D721Med (cell line): ENCODE data around the gene DLX2.
"Not testable (repeated sequence)": the region's sequence is repeated elsewhere in the genome, so short reads cannot be mapped to it uniquely, and the experiment has no call there.

Source experiments
- DNase-seq: peaks from one replicate; pipeline ENCODE4 v3.0.0; 2011; ENCODE audit warnings: low spot score; ENCODE audit not compliant: insufficient read length
- FAIRE-seq: peaks from 2 replicates; lab custom pipeline; 2011; peaks lifted over from hg19 to GRCh38; lab: Jason Lieb, UNC
- CTCF ChIP-seq: IDR thresholded peaks from 2 replicates; pipeline ENCODE4 v1.5.1; 2012; ENCODE audit warnings: mild to moderate bottlenecking, control low read depth; ENCODE audit not compliant: insufficient read depth; ENCODE audit errors: missing control alignments

Gene DLX2

GRCh38 chr2:172066394-172066886 is 36.3 kb downstream of the DLX2 start:
- TF ChIP-seq CTCF = no peak
- no peak for DNase-seq
- FAIRE-seq = no peak

DNA sequence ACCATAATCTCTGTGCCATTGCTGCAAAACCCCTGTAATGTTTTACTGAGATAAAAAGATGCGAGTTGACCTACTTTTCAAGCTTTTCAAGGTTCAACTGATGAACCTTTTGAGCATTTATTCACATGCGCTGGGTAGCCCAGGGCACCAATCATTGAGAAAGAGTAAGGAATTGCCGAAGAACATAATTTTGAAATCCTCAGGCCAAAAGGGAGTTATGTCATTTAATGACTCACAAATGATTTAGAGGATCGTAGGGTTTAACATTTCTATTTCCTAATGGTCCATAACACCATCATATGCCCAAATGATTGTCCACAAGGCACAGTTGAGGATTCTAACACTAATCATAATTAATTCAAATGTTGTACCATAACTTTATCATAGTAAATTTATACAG is 37.6 kb downstream of the DLX2 start:
- DNase-seq = no peak
- no peak for TF ChIP-seq CTCF
- no peak for FAIRE-seq

DNA sequence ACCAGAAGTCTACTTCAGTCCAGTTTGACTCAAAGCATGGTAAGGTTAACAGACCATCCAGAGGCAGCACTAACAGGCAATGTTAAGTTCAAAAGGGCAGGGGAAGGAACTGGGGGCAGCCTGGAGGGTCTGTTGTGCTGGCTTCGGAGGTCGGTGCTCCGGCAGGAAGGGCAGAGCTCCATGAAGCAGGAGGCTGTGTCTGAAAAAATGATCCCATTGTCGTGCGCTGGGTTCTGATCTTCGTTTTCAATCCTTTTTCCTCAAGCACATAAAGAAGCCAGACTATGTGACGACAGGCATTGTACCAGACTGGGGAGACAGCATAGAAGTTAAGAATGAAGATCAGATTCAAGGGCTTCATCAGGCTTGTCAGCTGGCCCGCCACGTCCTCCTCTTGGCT is 39.3 kb downstream of the DLX2 start:
- no peak for DNase-seq
- no peak for FAIRE-seq
- no peak for TF ChIP-seq CTCF

GRCh38 chr2:172062402-172063004 is 40.2 kb downstream of the DLX2 start:
- DNase-seq (no peak), FAIRE-seq (no peak)
- no peak for TF ChIP-seq CTCF

DNA sequence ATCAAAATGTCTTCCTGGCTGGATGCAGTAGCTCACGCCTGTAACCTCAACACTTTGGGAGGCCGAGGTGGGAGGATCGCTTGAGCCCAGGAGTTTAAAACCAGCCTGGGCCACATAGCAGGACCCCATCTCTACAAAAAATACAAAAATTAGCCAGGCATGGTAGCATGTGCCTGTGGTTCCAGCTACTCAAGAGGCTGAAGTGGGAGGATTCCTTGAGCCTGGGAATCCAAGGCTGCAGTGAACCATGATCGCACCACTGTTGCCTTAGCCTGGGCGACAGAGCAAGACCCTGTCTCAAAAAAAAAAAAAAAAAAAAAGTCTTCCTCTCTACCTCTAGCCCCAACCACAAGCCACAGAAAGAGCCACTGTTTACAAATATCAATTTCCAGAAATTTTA is 42.6 kb downstream of the DLX2 start:
- FAIRE-seq = not testable (repeated sequence)

DNA sequence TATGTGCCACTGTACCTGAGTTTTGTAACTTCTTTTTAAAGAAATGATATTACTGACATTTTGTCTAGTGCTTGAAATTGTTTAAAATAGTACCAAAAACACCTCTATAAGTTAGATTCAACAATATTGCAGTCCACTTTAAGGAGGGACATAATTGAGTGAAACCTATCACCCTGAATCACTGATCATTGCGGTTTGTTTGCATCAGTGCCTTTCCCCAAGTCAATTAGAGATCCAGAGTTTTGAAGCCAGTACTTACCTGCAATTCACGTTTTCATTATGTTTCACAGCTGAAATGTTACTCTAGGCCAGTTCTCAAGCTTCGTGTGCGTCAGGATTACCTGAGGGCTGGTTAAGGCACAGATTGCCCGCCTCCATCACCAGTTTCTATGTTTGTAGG is 44.0 kb downstream of the DLX2 start:
- DNase-seq (no peak), FAIRE-seq (no peak)
- no peak for TF ChIP-seq CTCF

More for the DNA sequence above, 42.6 kb downstream of the DLX2 start:
- DNase-seq = not testable (repeated sequence)

DNA sequence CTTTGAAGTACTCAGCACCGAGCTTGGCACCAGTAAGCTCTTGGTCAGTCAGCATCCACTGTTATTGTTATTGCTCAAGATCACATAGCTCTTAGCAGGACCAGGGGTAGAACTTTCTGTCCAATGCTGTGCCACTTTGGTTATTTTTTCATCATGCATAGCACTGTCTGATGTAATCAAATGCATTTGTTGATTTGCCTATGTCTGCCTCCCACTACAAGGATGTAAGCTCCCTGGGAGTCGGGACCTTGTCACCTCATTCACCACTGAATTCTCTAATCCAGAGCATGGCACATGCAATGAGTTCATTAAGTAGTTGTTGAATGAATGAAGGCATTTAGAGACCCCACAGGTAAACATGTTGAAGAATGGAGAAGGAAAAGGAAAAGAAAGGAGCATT is 46.4 kb downstream of the DLX2 start:
- DNase-seq (no peak), FAIRE-seq (no peak)
- no peak for TF ChIP-seq CTCF
